ENCODE data around the gene CDK6.

DNA sequence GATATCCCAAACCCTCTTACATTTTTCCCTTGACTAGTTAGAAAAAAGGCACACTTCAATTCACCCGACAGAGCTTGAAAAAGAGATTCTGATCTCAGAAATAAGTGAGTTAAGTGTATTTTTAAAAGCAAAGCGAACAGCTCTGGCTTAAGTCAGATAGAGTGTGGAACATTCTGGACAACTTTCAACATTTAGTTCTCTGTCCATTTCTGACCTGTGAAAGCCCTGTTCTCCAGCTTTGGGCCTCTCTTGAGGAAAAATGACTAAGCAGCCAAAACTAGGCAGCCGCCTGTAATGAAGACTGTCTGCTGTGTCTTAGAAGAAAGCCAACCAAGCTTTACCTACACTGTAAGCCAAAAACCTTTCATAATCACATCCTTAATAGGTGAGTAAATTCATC lies 50.5 kb downstream of the CDK6 start:
- TF ChIP-seq, protein P1, sequence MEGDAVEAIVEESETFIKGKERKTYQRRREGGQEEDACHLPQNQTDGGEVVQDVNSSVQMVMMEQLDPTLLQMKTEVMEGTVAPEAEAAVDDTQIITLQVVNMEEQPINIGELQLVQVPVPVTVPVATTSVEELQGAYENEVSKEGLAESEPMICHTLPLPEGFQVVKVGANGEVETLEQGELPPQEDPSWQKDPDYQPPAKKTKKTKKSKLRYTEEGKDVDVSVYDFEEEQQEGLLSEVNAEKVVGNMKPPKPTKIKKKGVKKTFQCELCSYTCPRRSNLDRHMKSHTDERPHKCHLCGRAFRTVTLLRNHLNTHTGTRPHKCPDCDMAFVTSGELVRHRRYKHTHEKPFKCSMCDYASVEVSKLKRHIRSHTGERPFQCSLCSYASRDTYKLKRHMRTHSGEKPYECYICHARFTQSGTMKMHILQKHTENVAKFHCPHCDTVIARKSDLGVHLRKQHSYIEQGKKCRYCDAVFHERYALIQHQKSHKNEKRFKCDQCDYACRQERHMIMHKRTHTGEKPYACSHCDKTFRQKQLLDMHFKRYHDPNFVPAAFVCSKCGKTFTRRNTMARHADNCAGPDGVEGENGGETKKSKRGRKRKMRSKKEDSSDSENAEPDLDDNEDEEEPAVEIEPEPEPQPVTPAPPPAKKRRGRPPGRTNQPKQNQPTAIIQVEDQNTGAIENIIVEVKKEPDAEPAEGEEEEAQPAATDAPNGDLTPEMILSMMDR (IDR thresholded peaks at IDR 0.05; ENCODE audit: borderline replicate concordance, extremely low read depth, low read length, poor library complexity, severe bottlenecking) = no peak
- TF ChIP-seq EZH2 (IDR thresholded peaks at IDR 0.05; ENCODE audit: borderline replicate concordance, low read depth, low read length, severe bottlenecking) = no peak
